NCI-H146 (cell line): ENCODE results near the gene ZNF100.
"Not testable (repeated sequence)": the region's sequence is repeated elsewhere in the genome, so short reads cannot be mapped to it uniquely, and the experiment has no call there.

Experiments
- DNase-seq: peaks from one replicate; lab custom pipeline; 2025; lab: John Stamatoyannopoulos, UW

Gene ZNF100

DNA sequence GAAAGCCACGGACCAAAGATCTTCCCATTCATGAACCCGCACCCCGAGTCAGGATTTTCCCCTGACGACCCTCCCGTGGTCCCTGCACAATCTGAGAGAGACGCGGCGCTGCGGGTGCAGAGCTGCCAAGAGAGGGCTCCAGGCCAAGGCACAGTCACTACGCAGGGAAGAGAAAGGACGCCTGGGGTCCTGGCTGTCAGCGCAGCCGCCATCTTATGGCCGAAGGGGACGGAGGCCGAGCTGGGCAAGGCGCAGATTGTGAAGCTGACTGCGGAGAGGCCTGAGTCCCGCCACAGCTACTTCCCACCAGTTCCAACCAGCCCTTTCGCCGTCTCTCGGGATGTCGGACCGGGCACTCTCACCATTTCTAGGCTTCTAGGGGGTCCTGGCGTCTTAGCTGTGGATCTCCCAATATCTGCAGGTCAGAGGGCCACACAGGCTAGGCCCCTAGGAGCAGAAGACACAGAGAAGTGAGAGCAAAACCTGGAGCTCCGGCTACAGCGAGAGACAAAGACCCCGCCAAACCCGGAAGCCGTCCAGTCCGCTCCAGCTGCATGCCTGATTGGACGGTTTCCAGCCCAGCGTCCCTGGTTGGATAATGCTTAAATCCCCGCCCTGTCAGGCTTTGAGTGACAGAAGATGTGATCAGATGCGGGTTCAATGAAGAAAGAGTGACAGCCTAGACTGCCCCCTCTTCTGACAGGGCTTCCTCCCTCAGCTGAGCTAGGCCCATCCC is at the start of gene ZNF100:
TSS of gene ZNF100 (minus strand) at position 515 of the 736 bp plus-strand sequence. CDS start at position 365, 150 bp downstream.
- peak; percentile 97 for DNase-seq

DNA sequence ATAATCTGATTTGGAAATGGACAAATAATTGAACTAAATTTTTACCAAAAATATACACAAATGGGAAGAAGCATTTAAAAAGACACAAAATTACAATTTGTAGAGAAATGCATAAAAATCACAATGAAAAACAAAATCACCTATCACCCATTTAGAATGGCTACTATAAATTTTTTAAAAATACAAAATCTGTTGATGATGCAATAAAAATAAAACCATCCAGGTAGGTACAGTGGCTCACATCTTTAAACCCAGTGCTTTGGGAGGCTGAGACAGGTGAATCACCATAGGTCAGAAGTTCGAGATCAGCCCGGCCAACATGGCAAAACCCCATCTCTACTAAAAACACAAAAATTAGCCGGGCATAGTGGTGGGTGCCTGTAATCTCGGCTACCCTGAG is 45.1 kb upstream of the ZNF100 start:
- DNase-seq = no peak

DNA sequence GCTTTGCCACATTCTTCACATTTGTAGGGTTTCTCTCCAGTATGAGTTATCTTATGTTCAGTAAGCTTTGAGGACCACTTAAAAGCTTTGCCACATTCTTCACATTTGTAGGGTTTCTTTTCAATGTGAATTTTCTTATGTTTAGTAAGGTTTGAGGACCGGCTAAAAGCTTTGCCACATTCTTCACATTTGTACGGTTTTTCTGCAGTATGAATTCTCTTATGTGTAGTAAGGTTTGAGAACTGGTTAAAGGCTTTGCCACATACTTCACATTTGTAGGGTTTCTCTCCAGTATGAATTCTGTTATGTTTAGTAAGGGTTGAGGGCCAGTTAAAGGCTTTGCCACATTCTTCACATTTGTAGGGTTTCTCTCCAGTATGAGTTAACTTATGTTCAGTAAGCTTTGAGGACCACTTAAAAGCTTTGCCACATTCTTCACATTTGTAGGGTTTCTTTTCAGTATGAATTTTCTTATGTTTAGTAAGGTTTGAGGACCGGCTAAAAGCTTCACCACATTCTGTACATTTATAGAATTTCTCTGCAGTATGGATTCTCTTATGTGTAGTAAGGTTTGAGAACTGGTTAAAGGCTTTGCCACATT is 41.1 kb upstream of the ZNF100 start:
- not testable (repeated sequence) for DNase-seq

DNA sequence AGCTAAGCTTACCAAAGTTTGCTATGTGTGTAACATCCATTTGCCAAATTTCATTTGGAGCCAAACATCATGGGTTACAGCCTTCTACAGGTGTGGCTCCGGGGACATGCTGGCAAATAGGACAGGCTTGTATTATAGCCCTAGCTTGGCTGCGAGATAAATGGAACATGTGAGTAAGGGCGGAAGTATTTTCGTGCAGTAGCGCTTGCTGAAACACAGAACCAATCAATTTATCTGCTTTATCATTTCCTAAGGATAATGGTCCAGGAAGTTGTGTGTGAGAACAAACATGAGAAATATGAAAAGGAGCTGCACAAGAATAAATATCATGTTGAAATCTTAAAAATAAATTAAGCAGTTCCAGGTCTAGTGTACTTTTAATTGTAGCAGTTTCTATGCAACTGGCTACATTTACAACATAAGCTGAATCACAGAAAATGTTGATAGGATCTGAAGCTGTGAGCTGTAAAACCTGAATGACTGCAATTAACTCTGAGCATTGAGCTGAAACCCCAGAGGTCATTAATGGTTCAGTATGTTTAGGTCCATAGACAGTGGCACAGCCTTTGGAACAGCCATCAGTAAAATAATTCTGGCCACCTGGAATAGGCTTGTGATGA is 22.2 kb upstream of the ZNF100 start:
- DNase-seq = peak; percentile 13

DNA sequence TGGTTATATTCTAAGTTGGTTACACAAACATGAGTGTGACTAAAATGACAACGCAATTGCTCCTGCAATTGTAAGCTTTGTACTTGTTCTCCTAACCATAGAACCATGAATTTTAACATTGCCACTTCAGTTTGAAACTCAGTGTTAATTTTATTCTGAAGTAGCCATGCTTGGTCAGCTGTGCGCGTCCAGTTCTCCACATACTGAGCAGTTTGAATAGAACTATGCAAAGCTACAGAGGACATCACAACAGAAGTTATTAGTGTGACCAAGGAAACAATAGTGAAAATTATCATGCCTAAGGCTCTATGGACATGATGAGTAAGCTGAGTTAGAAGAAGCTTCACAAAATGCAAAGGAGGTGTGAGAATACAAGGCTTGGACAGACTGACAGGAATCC is 19.6 kb upstream of the ZNF100 start:
- no peak for DNase-seq

DNA sequence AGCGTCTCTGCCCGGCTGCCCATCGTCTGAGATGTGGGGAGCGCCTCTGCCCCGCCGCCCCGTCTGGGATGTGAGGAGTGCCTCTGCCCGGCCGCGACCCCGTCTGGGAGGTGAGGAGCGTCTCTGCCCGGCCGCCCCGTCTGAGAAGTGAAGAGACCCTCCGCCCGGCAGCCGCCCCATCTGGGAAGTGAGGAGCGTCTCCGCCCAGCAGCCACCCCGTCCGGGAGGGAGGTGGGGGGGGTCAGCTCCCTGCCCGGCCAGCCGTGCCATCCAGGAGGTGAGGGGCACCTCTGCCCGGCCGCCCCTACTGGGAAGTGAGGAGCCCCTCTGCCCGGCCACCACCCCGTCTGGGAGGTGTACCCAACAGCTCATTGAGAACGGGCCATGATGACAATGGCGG is 8.4 kb upstream of the ZNF100 start:
- not testable (repeated sequence) for DNase-seq

DNA sequence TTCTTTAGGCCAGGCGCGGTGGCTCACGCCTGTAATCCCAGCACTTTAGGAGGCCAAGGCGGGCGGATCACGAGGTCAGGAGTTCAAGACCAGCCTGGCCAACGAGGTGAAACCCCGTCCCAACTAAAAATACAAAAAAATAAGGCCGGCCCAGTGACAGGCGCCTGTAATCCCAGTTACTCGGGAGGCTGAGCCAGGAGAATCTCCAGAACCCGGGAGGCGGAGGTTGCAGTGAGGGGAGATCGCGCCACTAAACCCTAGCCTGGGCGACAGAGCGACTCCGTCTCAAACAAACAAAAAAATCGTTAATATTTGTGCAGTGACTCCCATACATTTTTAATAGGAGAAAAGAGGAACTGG is 694 bp downstream of the ZNF100 start:
- DNase-seq = not testable (repeated sequence)

DNA sequence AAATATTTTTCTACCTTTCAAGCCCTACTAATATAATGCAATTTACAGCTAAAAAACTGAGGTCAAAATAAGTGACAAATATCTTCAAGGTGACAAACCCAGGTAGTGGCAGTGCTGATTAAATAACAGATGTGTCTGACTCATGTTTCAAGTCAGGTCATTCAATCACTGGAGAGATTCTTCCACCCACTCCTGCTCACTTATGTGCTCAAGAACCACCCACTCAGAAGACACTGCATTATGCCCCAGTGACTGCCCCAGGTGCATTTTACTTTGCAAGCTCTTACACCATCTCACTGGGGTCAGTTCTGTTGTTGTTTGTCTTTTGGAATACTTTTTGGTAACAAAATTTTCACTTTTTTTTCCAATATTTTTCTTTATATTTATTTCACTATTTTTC is 2.2 kb downstream of the ZNF100 start:
- no peak for DNase-seq

DNA sequence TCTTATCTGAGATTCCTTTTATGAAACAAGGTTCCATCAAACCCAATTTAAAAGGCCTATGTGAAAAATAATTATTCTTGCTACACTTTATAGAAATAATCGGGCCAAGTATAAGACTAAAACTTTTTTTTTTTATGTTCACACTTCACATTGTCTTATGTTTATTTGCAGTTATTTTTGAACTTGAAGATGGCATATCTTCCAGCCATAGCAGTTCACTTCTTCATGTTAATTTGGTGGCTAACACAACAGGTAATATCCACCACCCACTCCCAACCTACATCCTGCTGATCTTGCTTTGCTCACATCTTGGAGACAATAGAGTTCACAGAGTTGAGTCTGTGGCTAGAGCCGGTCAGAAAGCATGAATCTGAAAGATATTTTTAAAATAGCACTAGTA is 5.8 kb downstream of the ZNF100 start:
- DNase-seq = not testable (repeated sequence)

DNA sequence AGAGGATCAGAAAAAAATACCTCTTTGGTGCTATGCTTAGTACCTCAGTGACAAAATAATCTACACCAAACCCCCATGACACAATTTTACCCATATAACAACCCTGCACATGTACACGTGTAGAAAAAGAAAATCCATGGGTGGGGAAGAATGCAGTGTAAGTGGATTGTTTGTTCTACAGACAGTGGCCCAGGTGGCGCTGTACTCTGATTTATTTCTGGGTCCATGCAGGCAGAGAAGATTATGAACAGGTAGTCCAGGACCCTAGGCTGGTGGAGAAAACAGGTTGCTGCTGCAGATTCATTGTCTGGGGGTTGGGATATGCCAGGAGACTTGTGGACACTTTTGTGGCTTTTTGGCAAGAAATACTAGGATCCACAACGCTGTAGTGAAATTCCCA is 9.1 kb downstream of the ZNF100 start:
- no peak for DNase-seq

DNA sequence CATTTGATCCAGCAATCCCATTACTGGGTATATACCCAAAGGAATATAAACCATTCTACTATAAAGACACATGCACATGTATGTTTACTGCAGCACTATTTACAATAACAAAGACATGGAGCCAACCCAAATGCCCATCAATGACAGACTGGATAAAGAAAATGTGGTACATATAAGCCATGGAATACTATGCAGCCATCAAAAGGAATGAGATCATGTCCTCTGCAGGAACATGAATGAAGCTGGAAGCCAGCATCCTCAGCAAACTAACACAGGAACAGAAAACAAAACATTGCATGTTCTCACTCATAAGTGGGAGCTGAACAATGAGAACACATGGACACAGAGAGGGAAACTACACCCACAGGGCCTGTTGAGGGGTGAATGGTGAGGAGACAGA is 11.8 kb downstream of the ZNF100 start:
- DNase-seq = not testable (repeated sequence)

DNA sequence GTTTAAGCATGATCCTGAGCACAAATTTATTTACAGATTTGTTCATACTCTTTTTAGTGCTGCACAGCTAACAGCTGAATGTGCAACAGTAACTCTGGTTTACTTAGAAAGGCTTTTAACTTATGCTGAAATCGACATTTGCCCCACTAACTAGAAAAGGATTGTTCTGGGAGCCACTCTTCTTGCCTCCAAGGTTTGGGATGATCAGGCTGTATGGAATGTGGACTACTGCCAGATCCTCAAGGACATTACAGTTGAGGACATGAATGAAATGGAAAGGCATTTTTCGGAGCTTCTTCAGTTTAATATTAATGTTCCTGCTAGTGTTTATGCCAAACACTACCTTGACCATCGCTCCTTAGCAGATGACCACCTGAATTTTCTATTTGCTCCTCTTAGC is 16.0 kb downstream of the ZNF100 start:
- DNase-seq = no peak

DNA sequence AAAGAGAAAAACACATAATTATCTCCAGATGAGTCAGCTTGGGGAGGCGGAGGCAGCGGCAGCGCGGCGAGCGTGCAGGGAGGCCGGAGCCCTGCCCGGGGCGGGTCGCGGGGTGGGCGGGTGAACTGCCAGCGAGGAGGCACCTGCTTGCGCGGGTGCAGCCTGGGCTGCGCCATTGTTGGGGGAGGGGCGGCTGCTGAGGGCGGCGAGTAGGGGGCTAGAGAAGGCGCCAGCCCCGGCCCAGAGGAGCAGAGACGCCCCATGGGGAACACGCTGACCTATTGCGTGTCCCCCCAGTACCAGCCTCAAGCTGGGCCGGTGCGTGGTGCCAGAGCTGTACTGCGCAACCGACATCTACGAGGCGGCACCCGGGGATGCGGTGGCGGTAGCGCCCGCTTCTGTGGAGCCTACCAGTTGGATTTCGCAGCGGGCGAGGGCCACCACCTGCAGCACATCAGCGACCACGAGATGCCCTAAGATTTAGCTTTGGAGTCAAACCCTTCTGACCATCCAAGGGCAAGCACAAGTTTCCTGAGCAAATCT is 16.7 kb downstream of the ZNF100 start:
- no peak for DNase-seq

DNA sequence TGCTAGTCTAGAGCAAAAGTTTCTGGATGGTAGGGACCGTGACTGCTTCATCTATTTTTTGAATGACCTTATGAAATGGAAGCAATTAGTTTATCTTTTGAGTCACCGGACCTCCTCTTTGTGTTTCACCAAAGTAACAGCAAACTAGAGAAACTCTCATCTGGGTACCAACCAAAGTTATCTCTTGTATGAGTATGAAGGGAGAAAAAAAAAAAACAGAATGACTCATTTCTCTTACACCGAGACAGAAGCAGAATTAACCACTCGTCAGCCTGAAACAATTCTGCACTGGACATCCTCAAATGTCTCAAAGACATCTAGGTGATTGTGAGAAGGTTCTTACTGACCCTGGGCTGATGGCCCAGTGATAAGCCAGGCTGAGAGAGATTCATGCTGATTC is 18.3 kb downstream of the ZNF100 start:
- DNase-seq = no peak

DNA sequence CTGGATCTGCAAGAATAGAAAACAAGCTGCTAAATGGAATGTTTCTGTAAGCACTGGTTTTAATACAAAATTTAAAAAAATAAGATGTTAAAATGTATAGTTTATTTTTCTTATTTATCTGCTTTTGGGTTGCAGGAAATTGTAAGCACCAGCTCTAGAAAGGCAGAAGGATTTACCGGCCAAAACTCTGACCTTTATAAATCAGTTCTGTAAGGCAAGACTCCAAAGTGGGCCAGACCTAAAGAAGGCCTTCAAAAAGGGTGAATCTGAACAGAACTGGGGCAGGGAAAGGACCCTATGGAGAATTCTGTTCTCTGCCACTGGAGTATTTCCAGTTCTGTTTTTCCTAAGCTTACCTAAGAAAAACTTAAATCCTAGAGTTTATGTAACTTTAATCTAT is 19.3 kb downstream of the ZNF100 start:
- no peak for DNase-seq

DNA sequence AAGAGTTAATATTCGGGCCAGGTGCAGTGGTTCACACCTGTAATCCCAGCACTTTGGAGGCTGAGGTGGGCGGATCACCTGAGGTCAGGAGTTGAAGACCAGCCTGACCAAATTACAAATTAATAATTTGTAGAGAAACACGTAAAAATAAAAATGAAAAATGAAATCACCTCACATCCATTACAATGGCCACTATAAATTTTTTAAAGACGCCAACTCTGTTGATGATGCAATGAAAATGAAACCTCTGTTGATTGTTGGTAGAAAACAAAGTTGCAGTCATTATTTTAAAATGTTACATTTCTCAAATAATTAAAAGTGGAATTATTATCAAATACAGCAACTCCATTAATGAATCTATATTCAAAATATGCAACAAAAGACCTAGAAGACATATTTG is 26.8 kb downstream of the ZNF100 start:
- no peak for DNase-seq

DNA sequence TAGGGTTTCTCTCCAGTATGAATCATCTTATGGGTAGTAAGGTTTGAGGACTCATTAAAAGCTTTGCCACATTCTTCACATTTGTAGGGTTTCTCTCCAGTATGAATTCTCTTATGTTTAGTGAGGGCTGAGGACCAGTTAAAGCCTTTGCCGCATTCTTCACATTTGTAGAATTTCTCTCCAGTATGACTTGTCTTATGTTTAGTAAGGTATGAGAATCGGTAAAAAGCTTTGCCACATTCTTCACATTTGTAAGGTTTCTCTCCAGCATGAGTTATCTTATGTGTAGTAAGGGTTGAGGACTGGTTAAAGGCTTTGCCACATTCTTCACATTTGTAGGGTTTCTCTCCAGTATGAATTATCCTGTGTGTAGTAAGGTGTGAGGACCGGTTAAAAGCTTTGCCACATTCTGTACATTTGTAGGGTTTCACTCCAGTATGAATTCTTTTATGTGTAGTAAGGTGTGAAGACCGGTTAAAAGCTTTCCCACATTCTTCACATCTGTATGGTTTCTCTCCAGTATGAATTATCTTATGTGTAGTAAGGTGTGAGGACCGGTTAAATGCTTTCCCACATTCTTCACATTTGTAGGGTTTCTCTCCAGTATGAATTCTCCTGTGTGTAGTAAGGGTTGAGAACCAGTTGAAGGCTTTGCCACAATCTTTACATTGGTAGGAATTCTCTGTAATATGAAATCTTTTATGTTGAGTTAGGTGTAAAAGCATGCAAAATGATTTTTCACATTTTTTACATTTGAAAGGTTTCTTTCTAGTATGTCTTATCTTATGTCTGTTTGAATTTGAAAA is 40.2 kb downstream of the ZNF100 start:
- DNase-seq = not testable (repeated sequence)

DNA sequence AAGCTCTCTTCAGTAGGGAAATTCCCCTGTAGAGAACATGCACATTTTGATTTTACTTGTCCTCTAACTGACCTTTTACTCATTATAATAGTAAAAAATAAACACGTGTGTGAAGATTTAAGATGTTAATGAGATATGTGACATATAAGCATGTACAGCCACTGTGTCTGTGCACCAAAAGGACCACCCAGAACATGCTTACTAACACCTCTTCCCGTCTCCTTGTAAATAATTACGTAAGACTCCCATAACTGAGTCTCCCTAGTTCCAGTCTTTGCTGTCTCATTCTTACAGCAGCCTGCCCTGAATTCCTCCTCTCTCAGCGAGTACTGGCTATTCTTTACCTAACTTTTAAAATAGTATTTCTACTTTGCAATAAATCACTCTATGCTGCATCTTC is 53.6 kb downstream of the ZNF100 start:
- DNase-seq = no peak

DNA sequence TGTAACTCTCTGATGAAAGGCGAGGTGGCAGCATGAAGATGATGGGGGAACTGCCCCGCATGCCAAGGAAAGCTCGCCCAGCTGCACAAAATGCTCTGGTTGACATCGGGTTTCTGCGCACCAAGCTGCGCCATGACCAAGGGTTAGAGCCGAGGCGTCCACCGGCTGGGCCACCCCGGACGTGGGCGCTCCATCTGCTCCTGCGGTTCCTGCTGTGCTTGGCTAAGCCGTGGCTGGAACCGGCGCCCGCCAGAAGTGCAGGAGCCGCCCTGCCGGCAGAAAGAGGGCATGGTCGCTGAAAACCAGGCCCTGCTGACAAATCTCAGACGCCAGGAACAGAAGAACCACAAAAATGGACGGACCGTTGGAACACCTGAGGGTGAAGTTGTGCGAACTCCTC is 57.9 kb downstream of the ZNF100 start:
- no peak for DNase-seq

DNA sequence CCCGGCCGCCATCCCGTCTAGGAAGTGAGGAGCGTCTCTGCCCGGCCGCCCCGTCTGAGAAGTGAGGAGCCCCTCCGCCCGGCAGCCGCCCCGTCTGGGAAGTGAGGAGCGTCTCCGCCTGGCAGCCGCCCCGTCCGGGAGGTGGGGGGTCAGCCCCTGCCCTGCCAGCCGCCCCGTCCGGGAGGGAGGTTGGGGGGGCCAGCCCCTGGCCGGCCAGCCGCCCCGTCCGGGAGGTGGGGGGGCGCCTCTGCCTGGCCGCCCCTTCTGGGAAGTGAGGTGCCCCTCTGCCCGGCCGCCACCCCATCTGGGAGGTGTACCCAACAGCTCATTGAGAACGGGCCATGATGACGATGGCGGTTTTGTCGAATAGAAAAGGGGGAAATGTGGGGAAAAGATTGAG is 59.5 kb downstream of the ZNF100 start:
- not testable (repeated sequence) for DNase-seq

DNA sequence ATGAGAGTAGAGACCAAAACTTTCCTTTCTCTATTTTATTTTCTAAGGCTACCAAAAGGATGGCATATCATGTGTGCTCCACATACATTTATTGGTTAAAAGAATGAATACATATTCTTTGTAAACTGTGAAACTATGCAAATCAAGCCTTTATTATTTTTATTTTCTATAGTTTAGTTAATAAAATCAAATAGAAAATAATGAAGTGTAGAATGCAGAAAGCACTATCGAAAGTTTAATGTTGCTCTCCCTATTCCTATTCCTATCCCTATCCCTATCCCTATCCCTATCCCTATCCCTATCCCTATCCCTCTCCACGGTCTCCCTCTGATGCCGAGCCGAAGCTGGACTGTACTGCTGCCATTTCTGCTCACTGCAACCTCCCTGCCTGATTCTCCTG is 60.3 kb downstream of the ZNF100 start:
- DNase-seq = no peak

DNA sequence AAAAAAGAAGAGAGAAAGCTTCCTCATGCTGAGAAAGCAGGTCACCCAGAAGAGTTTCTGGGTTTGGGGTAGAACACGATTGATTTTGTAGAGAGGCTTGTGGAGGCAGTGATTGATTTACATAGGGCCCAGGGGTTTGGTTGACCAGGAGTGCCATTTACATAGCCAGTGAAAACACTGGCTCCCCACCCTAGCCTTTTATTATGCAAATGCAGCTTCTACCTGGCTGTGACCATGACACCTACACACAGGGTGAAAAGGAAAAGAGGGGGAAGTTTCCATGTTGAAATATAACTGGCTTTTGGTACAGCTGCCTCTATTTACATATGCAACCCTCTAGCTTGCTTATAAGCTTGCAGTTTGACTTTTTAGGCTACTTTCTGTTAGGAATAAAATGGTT is 62.0 kb downstream of the ZNF100 start:
- DNase-seq = no peak
